HepG2 (cell line): ENCODE data around the gene OTOP2. TPM values are rescaled to one million over a fixed set of nuclear protein-coding genes. Genes with fewer than 3 reads are reported as not detected.
A peak's percentile ranks its signal among the peaks of the same experiment; 100 is the strongest.

Experiments
- CCAR2 ChIP-seq: fragments of 200-400 bp; formaldehyde crosslinking; optimal IDR thresholded peaks from 2 replicates; pipeline ENCODE3; 2018; ENCODE audit warnings: low read depth, mild to moderate bottlenecking, low read length, moderate library complexity
- CTCF ChIP-seq: sonication (generic); formaldehyde crosslinking; IDR thresholded peaks from 2 replicates; pipeline ENCODE4 v1.5.0; 2020; ENCODE audit warnings: mild to moderate bottlenecking, missing genetic modification reagents, moderate library complexity
- GLMP ChIP-seq: sonication (generic); formaldehyde crosslinking; IDR thresholded peaks from 2 replicates; pipeline ENCODE4 v1.9.0; 2021; ENCODE audit warnings: missing genetic modification reagents, mild to moderate bottlenecking, borderline replicate concordance
- MAF1 ChIP-seq: sonication (generic); formaldehyde crosslinking; IDR thresholded peaks from 2 replicates; pipeline ENCODE4 v1.5.0; 2020; ENCODE audit warnings: missing genetic modification reagents, borderline replicate concordance
- MBNL3 ChIP-seq: fragments of 250-450 bp; sonication (Bioruptor Pico); conservative IDR thresholded peaks from 2 replicates; pipeline ENCODE4 v1.8.0; 2022; ENCODE audit warnings: mild to moderate bottlenecking, inconsistent platforms
- NFATC3 ChIP-seq: sonication (generic); formaldehyde crosslinking; IDR thresholded peaks from 2 replicates; pipeline ENCODE4 v1.5.1; 2020; ENCODE audit warnings: mild to moderate bottlenecking, missing genetic modification reagents
- NFIB ChIP-seq: sonication (generic); formaldehyde crosslinking; IDR thresholded peaks from 2 replicates; pipeline ENCODE4 v1.9.0; 2021; ENCODE audit warnings: missing genetic modification reagents, mild to moderate bottlenecking, borderline replicate concordance
- PHB2 ChIP-seq: fragments of 450-650 bp; IDR thresholded peaks from 2 replicates; pipeline ENCODE4 v1.6.1; 2018; ENCODE audit not compliant: partially characterized antibody
- PITX1 ChIP-seq: sonication (generic); formaldehyde crosslinking; IDR thresholded peaks from 2 replicates; pipeline ENCODE4 v1.5.1; 2020; ENCODE audit warnings: mild to moderate bottlenecking, missing genetic modification reagents
- PRDM4 ChIP-seq: sonication (generic); formaldehyde crosslinking; IDR thresholded peaks from 2 replicates; pipeline ENCODE4 v1.9.0; 2021; ENCODE audit warnings: missing genetic modification reagents, borderline replicate concordance
- SETDB1 ChIP-seq: sonication (generic); formaldehyde crosslinking; IDR thresholded peaks from 2 replicates; pipeline ENCODE4 v1.5.1; 2020; ENCODE audit warnings: missing genetic modification reagents, mild to moderate bottlenecking, borderline replicate concordance
- SKI ChIP-seq: fragments of 450-650 bp; IDR thresholded peaks from one replicate; pipeline ENCODE4 v1.6.1; 2018; ENCODE audit warnings: mild to moderate bottlenecking; ENCODE audit not compliant: partially characterized antibody
- SRSF9 ChIP-seq: fragments of 200-400 bp; formaldehyde crosslinking; IDR thresholded peaks from 2 replicates; pipeline ENCODE4 v1.6.1; 2018; ENCODE audit warnings: borderline replicate concordance, mild to moderate bottlenecking, low read depth, low read length; ENCODE audit not compliant: insufficient read depth, poor library complexity, severe bottlenecking
- THAP7 ChIP-seq: sonication (generic); formaldehyde crosslinking; IDR thresholded peaks from 2 replicates; pipeline ENCODE4 v1.8.1; 2023; ENCODE audit warnings: mild to moderate bottlenecking, missing genetic modification reagents
- TRIM22 ChIP-seq: fragments of 450-650 bp; IDR thresholded peaks from 2 replicates; pipeline ENCODE4 v1.6.1; 2017
- ZNF263 ChIP-seq: sonication (generic); formaldehyde crosslinking; IDR thresholded peaks from 2 replicates; pipeline ENCODE4 v1.4.0; 2020; ENCODE audit warnings: missing genetic modification reagents
- ZNF431 ChIP-seq: sonication (generic); formaldehyde crosslinking; IDR thresholded peaks from 2 replicates; pipeline ENCODE4 v1.9.0; 2022; ENCODE audit warnings: missing genetic modification reagents, low read depth, mild to moderate bottlenecking, borderline replicate concordance
- ZNF839 ChIP-seq: sonication (generic); formaldehyde crosslinking; IDR thresholded peaks from 2 replicates; pipeline ENCODE4 v1.4.0; 2020; ENCODE audit warnings: missing genetic modification reagents, mild to moderate bottlenecking, borderline replicate concordance
- ZSCAN20 ChIP-seq: sonication (generic); formaldehyde crosslinking; IDR thresholded peaks from 2 replicates; pipeline ENCODE4 v1.4.0; 2020; ENCODE audit warnings: missing genetic modification reagents, mild to moderate bottlenecking, borderline replicate concordance
- ZSCAN25 ChIP-seq: sonication (generic); formaldehyde crosslinking; IDR thresholded peaks from 2 replicates; pipeline ENCODE4 v1.8.0; 2022; ENCODE audit warnings: mild to moderate bottlenecking, missing genetic modification reagents
- polyA plus RNA-seq, 8 experiments: library from polyadenylated mRNA; depleted of rRNA in 3 of 8; stranded (reverse) in 7 of 8; unstranded in 1 of 8; fragments of >200 nt; fragmentation: Illumina TruSeq in 4 of 8; extraction: Trizol in 4 of 8; gene quantifications; 2 replicates each; pipeline versions ENCODE4 v1.2.1 to v1.2.3, GENCODE V29; 2011 to 2016; ENCODE audit warnings: low read depth in 4 of 8, missing spikeins in 1 of 8, mixed read lengths in 1 of 8; ENCODE audit not compliant: insufficient read depth in 1 of 8
- total RNA-seq, 5 experiments: library from RNA; depleted of rRNA; stranded (reverse); fragments of >200 nt; fragmentation: Illumina TruSeq; extraction: Trizol; gene quantifications; 2 replicates each; pipeline ENCODE4 v1.2.3, GENCODE V29; 2016; ENCODE audit warnings: low read depth in 1 of 5

The OTOP2 gene
- total and polyA plus RNA-seq, 2 of the 13 experiments (the other 11 are each of a cell fraction or from before 2014, with no cell fraction given): not detected

GRCh38 chr17:74919440-74920305, 4.4 kb upstream of the OTOP2 start (continued):
- peak; percentile 91 for TF ChIP-seq CTCF (CRISPR knock-in tag)
- no peak for TF ChIP-seq MAF1
- TF ChIP-seq ZNF839: no peak
- TF ChIP-seq THAP7 (CRISPR knock-in tag): 0 out of 2 replicates have a peak, but pooled peaks have one; percentile 27
- TF ChIP-seq CCAR2: no peak
- TF ChIP-seq PHB2: no peak
- TF ChIP-seq ZNF263 (CRISPR knock-in tag): peak; percentile 39; the same call in 1 of the 2 replicates
- no peak for TF ChIP-seq ZSCAN25 (CRISPR knock-in tag)
- no peak for TF ChIP-seq NFATC3
- TF ChIP-seq SKI: no peak
- no peak for TF ChIP-seq MBNL3 (CRISPR knock-in tag)
- no peak for TF ChIP-seq PITX1 (CRISPR knock-in tag)
- TF ChIP-seq SRSF9: no peak
- no peak for TF ChIP-seq TRIM22
- TF ChIP-seq ZNF431: no peak
- no peak for TF ChIP-seq PRDM4 (CRISPR knock-in tag)
- no peak for TF ChIP-seq SETDB1 (CRISPR knock-in tag)
- TF ChIP-seq ZSCAN20 (CRISPR knock-in tag): no peak
- no peak for TF ChIP-seq NFIB
- no peak for TF ChIP-seq GLMP (CRISPR knock-in tag)
